Activated CD8-positive, alpha-beta memory T cell treated with anti-CD3 and anti-CD28 coated beads, Interleukin-2, amount 50 U/mL, for 48 hours (primary cell): ENCODE results near the gene PDE4A.
"Not testable (repeated sequence)": the region's sequence is repeated elsewhere in the genome, so short reads cannot be mapped to it uniquely, and the experiment has no call there.

Experiments used
- DNase-seq: peaks from one replicate; pipeline ENCODE4 v3.0.0-alpha.2; 2020

PDE4A gene

GRCh38 chr19:10404888-10405820, 15.2 kb upstream of the PDE4A start:
- DNase-seq, result peak; percentile 81

GRCh38 chr19:10406191-10406590, 14.1 kb upstream of the PDE4A start:
- DNase-seq, result no peak

- no peak for DNase-seq
Observed at GRCh38 chr19:10407096-10407495, 13.2 kb upstream of the PDE4A start.

GRCh38 chr19:10408511-10409283, 11.6 kb upstream of the PDE4A start:
- DNase-seq, result peak; percentile 81

GRCh38 chr19:10411224-10411623, 9.1 kb upstream of the PDE4A start:
- not testable (repeated sequence) for DNase-seq

GRCh38 chr19:10412257-10412977, 7.9 kb upstream of the PDE4A start:
- no peak for DNase-seq

GRCh38 chr19:10416083-10416379, 4.3 kb upstream of the PDE4A start:
- no peak for DNase-seq

- DNase-seq, result peak; percentile 100
Observed at GRCh38 chr19:10416380-10417257, 3.7 kb upstream of the PDE4A start.

GRCh38 chr19:10417541-10418234, 2.6 kb upstream of the PDE4A start:
- DNase-seq, result no peak

GRCh38 chr19:10418235-10418484, 2.2 kb upstream of the PDE4A start:
- no peak for DNase-seq

- no peak for DNase-seq
Observed at GRCh38 chr19:10418485-10419199, 1.7 kb upstream of the PDE4A start.

- DNase-seq, result peak; percentile 73
Observed at GRCh38 chr19:10419200-10419645, 1.1 kb upstream of the PDE4A start.

GRCh38 chr19:10419646-10420443, 493 bp upstream of the PDE4A start:
- DNase-seq, result peak; percentile 83

GRCh38 chr19:10421240-10422045, 1.1 kb downstream of the PDE4A start:
- DNase-seq, result no peak

- no peak for DNase-seq
Observed at GRCh38 chr19:10422046-10422461, 1.7 kb downstream of the PDE4A start.

- DNase-seq, result no peak
Observed at GRCh38 chr19:10422846-10423245, 2.5 kb downstream of the PDE4A start.

GRCh38 chr19:10424011-10424637, 3.8 kb downstream of the PDE4A start:
- peak; percentile 89 for DNase-seq

- no peak for DNase-seq
Observed at GRCh38 chr19:10427169-10427568, 6.8 kb downstream of the PDE4A start.

GRCh38 chr19:10428996-10429381, 8.7 kb downstream of the PDE4A start:
- no peak for DNase-seq
